ENCODE data around the gene GPR68. TPM values are rescaled to one million over a fixed set of nuclear protein-coding genes. Genes with fewer than 3 reads are reported as not detected.

The GPR68 gene
- total and polyA plus RNA-seq, 2 experiments from 2014 or later, result 0.19 to 0.35 TPM

DNA sequence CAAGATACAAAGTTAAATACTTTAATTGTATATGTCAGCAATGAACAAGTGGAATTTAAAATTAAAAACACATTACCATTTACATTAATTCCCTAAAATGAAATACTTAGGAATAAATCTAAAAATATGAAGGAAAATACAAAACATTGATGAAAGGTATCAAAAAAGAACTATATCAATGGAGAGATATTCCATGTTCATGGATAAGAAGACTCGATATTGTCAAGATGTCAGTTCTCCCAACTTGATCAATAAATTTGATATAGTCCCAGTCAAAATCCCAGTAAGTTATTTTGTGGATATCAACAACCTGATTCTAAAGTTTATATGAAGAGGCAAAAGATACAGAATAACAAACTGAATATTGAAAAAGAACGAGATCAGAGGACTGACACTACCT is 33.5 kb downstream of the GPR68 start:
- no peaks in the 10 kb centered on the region for H3F3A ChIP-seq (replicated peaks; ENCODE audit: low read depth)
- H3K36me3 Mint-ChIP-seq (ENCODE audit: low read depth), result peaks cover 21% of the 10 kb centered on the region
- peaks cover 2% of the 10 kb centered on the region; the same call in 1 of the 3 replicates for H3K4me1 Mint-ChIP-seq
- peaks cover 5% of the 10 kb centered on the region for H3K27me3 Mint-ChIP-seq (ENCODE audit: insufficient read depth, low read depth, poor library complexity)
- H3K27ac Mint-ChIP-seq, result no peak overlapping the region
- H3K4me3 ChIP-seq, result no peak overlapping the region
- H3K4me1 ChIP-seq (ENCODE audit: insufficient read depth), result no peaks in the 10 kb centered on the region
- H3K27ac ChIP-seq (ENCODE audit: low read depth), result no peak overlapping the region
- ATAC-seq, result no peak
- DNase-seq (ENCODE audit: low spot score), result no peak
- H2AFZ ChIP-seq, result no peak overlapping the region
- H3K4me3 Mint-ChIP-seq, result no peak overlapping the region
- no peak overlapping the region for H3K4me2 ChIP-seq
- no peaks in the 10 kb centered on the region for H3K27me3 ChIP-seq (ENCODE audit: insufficient read depth)
- H4K20me1 ChIP-seq (replicated peaks; ENCODE audit: insufficient read depth), result no peaks in the 10 kb centered on the region
- TF ChIP-seq CREB1 (CRISPR knock-in tag; IDR thresholded peaks at IDR 0.05; ENCODE audit: low read depth) (no peak), NANOG (IDR thresholded peaks at IDR 0.05; ENCODE audit: borderline replicate concordance) (no peak), EZH2phosphoT487 (IDR thresholded peaks at IDR 0.05; ENCODE audit: unreplicated experiment) (no peak), JUNB (IDR thresholded peaks at IDR 0.05; ENCODE audit: unreplicated experiment) (no peak)
- H3K9me2 ChIP-seq (ENCODE audit: insufficient read depth), result no peaks in the 10 kb centered on the region
- no peaks in the 10 kb centered on the region; the same call in none of the 2 replicates for H3K36me3 ChIP-seq (ENCODE audit: insufficient read depth)
- H3K9me3 Mint-ChIP-seq, result no peaks in the 10 kb centered on the region
- H3K79me2 ChIP-seq (replicated peaks; ENCODE audit: insufficient read depth), result no peaks in the 10 kb centered on the region

DNA sequence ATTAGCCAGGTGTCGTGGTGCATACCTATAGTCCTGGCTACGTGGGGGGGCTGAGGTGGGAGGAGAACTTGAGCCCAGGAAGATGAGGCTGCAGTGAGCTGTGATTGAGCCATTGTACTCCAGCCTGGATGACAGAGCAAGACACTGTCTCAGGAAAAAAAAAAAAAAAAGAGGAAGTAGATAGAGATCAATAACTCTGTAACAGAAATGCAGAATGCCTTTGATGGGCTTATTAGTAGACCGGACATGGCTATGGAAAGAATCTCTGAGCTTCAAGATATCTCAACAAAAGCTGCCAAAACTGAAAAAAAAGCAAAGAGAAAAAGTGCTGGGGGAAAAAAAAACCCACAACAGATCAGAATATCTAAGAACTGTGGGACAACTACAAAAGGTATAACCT is 37.5 kb downstream of the GPR68 start:
- DNase-seq (ENCODE audit: low spot score) (no peak), ATAC-seq (no peak)
- Histone ChIP-seq H3K27ac (ENCODE audit: low read depth) (no peak overlapping the region), H3K4me3 (no peak overlapping the region), H3K4me2 (no peak overlapping the region), H2AFZ (no peak overlapping the region), H3K9me2 (ENCODE audit: insufficient read depth) (no peaks in the 10 kb centered on the region), H3F3A (replicated peaks; ENCODE audit: low read depth) (no peaks in the 10 kb centered on the region), H3K27me3 (ENCODE audit: insufficient read depth) (no peaks in the 10 kb centered on the region), H3K79me2 (replicated peaks; ENCODE audit: insufficient read depth) (no peaks in the 10 kb centered on the region), H3K4me1 (ENCODE audit: insufficient read depth) (no peaks in the 10 kb centered on the region), H4K20me1 (replicated peaks; ENCODE audit: insufficient read depth) (no peaks in the 10 kb centered on the region), H3K36me3 (ENCODE audit: insufficient read depth) (no peaks in the 10 kb centered on the region; the same call in none of the 2 replicates)
- no peak overlapping the region for H3K4me3 Mint-ChIP-seq
- no peak overlapping the region for H3K27ac Mint-ChIP-seq
- no peak for TF ChIP-seq NANOG (IDR thresholded peaks at IDR 0.05; ENCODE audit: borderline replicate concordance)
- no peak for TF ChIP-seq JUNB (IDR thresholded peaks at IDR 0.05; ENCODE audit: unreplicated experiment)
- no peak for TF ChIP-seq ZNF114 (CRISPR knock-in tag; IDR thresholded peaks at IDR 0.05)
- peaks cover 23% of the 10 kb centered on the region for H3K36me3 Mint-ChIP-seq (ENCODE audit: low read depth)
- H3K27me3 Mint-ChIP-seq (ENCODE audit: insufficient read depth, low read depth, poor library complexity), result peaks cover 5% of the 10 kb centered on the region
- H3K9me3 Mint-ChIP-seq, result no peaks in the 10 kb centered on the region
- peaks cover 2% of the 10 kb centered on the region; the same call in 1 of the 3 replicates for H3K4me1 Mint-ChIP-seq

GRCh38 chr14:91205459-91205858 is 39.0 kb downstream of the GPR68 start:
- Histone ChIP-seq H3F3A (replicated peaks; ENCODE audit: low read depth) (no peaks in the 10 kb centered on the region), H3K36me3 (ENCODE audit: insufficient read depth) (peaks cover under 1% of the 10 kb centered on the region), H3K9me2 (ENCODE audit: insufficient read depth) (no peaks in the 10 kb centered on the region), H3K27me3 (ENCODE audit: insufficient read depth) (no peaks in the 10 kb centered on the region), H4K20me1 (replicated peaks; ENCODE audit: insufficient read depth) (no peaks in the 10 kb centered on the region), H3K4me2 (no peak overlapping the region), H3K79me2 (replicated peaks; ENCODE audit: insufficient read depth) (no peaks in the 10 kb centered on the region), H3K4me1 (ENCODE audit: insufficient read depth) (no peaks in the 10 kb centered on the region), H3K27ac (ENCODE audit: low read depth) (no peak overlapping the region), H3K4me3 (no peak overlapping the region), H2AFZ (no peak overlapping the region)
- Mint-ChIP-seq H3K27me3 (ENCODE audit: insufficient read depth, low read depth, poor library complexity) (peaks cover 5% of the 10 kb centered on the region), H3K9me3 (no peaks in the 10 kb centered on the region), H3K4me1 (peaks cover 2% of the 10 kb centered on the region; the same call in 1 of the 3 replicates), H3K27ac (no peak overlapping the region), H3K4me3 (no peak overlapping the region), H3K36me3 (ENCODE audit: low read depth) (peaks cover 17% of the 10 kb centered on the region; the same call in 2 of the 3 replicates)
- ATAC-seq (no peak), DNase-seq (ENCODE audit: low spot score) (no peak)
- TF ChIP-seq, protein P1, sequence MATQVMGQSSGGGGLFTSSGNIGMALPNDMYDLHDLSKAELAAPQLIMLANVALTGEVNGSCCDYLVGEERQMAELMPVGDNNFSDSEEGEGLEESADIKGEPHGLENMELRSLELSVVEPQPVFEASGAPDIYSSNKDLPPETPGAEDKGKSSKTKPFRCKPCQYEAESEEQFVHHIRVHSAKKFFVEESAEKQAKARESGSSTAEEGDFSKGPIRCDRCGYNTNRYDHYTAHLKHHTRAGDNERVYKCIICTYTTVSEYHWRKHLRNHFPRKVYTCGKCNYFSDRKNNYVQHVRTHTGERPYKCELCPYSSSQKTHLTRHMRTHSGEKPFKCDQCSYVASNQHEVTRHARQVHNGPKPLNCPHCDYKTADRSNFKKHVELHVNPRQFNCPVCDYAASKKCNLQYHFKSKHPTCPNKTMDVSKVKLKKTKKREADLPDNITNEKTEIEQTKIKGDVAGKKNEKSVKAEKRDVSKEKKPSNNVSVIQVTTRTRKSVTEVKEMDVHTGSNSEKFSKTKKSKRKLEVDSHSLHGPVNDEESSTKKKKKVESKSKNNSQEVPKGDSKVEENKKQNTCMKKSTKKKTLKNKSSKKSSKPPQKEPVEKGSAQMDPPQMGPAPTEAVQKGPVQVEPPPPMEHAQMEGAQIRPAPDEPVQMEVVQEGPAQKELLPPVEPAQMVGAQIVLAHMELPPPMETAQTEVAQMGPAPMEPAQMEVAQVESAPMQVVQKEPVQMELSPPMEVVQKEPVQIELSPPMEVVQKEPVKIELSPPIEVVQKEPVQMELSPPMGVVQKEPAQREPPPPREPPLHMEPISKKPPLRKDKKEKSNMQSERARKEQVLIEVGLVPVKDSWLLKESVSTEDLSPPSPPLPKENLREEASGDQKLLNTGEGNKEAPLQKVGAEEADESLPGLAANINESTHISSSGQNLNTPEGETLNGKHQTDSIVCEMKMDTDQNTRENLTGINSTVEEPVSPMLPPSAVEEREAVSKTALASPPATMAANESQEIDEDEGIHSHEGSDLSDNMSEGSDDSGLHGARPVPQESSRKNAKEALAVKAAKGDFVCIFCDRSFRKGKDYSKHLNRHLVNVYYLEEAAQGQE (IDR thresholded peaks at IDR 0.05; ENCODE audit: unreplicated experiment), result no peak
- TF ChIP-seq STAT1 (IDR thresholded peaks at IDR 0.05; ENCODE audit: unreplicated experiment) (no peak), JUNB (IDR thresholded peaks at IDR 0.05; ENCODE audit: unreplicated experiment) (no peak), ZNF114 (CRISPR knock-in tag; IDR thresholded peaks at IDR 0.05) (no peak), EZH2 (IDR thresholded peaks at IDR 0.05; ENCODE audit: low read depth, unreplicated experiment) (no peak), ZNF331 (CRISPR knock-in tag; IDR thresholded peaks at IDR 0.05; ENCODE audit: low read depth) (no peak), EZH2phosphoT487 (IDR thresholded peaks at IDR 0.05; ENCODE audit: unreplicated experiment) (no peak)
- TF ChIP-seq, protein P2, sequence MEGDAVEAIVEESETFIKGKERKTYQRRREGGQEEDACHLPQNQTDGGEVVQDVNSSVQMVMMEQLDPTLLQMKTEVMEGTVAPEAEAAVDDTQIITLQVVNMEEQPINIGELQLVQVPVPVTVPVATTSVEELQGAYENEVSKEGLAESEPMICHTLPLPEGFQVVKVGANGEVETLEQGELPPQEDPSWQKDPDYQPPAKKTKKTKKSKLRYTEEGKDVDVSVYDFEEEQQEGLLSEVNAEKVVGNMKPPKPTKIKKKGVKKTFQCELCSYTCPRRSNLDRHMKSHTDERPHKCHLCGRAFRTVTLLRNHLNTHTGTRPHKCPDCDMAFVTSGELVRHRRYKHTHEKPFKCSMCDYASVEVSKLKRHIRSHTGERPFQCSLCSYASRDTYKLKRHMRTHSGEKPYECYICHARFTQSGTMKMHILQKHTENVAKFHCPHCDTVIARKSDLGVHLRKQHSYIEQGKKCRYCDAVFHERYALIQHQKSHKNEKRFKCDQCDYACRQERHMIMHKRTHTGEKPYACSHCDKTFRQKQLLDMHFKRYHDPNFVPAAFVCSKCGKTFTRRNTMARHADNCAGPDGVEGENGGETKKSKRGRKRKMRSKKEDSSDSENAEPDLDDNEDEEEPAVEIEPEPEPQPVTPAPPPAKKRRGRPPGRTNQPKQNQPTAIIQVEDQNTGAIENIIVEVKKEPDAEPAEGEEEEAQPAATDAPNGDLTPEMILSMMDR (conservative IDR thresholded peaks at IDR 0.05; ENCODE audit: low read depth in 2 of 2), result no peak

Measured in GM23338 (cell line).